CD4-positive, alpha-beta T cell treated with Interleukin-6 at 100 ng/mL for 8 hours (primary cell): Measurements from ENCODE around the gene NANOS3.
A peak's percentile ranks its signal among the peaks of the same experiment; 100 is the strongest.

Source experiments
- DNase-seq: peaks from one replicate; pipeline ENCODE4 v3.0.0-alpha.2; 2020; ENCODE audit warnings: mixed read lengths, low spot score

NANOS3 gene

GRCh38 chr19:13876834-13877233 is at the start of gene NANOS3:
Gene NANOS3, plus strand, starts transcription at chr19:13877134. Its CDS starts 115 bp downstream, at chr19:13877249.
- DNase-seq: no peak

GRCh38 chr19:13827656-13828055 is 49.3 kb upstream of the NANOS3 start:
- DNase-seq: no peak

DNA sequence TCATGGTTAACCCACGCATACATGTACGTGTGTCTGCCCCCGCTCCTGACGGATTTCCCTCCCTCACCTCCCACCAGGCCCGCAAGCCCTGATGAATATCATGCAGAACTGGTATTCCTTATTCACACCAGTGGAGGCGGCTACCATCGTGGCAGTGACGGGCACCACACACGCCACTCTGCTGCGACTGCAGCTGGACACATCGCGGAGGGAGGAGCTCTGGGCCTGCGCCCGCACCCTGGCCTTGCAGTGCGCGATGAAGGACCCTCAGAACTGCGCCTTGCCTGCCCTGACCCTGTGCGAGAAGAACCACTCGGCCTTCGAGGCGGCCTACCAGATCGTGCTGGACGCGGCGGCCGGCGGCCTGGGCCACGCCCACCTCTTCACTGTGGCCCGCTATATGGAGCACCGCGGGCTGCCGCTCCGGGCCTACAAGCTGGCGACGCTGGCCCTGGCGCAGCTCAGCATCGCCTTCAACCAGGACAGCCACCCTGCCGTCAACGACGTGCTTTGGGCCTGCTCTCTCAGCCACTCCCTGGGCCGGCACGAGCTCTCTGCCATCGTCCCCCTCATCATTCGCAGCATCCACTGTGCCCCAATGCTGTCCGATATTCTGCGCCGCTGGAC is 46.7 kb upstream of the NANOS3 start:
- no peak for DNase-seq

- no peak for DNase-seq
Measured at GRCh38 chr19:13830741-13831536, 46.0 kb upstream of the NANOS3 start.

DNA sequence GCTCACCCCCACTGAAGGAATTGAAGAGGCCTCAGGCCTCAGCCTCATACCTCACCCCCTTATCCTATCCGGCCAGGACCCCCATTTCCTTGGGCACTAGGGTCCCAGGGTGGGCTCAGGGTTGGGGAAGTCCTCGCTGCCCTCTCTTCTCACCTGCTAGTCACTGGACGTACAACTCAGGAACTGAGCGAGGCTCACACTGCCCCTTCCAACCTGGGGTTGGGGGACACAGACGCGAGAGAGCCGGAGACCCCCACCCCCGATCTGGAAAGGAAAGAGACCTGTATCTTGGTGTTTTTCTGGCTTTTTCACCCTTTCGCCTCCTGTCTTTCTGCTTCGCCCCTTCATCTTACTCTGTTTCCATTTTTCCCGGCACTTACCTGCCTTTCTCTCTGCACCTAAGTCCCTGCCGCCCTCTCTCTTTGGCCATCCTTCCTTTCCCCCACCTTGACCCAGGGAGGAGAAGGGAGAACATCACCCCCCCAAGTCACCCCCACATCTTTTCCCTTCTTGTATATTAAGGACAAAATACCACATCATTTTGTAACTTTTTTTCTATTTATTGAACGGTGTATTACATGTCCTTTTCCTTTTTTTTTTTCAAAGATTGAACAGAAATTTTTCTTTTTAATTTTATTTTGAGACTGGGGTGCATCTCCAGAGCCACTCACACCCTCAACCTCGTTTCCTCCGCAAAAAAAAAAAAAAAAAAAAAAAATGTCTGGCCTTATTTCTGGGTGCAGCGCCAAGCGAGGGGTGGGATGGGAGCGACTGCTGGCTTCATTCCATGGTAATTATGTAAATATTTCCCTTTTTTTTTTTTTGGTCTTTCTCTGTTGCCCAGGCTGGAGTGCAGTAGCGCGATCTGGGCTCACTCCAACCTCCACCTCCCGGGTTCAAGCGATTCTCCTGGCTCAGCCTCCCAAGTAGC is 45.1 kb upstream of the NANOS3 start:
- DNase-seq: no peak

- DNase-seq: peak; percentile 86
Measured at GRCh38 chr19:13833330-13834243, 43.3 kb upstream of the NANOS3 start.

DNA sequence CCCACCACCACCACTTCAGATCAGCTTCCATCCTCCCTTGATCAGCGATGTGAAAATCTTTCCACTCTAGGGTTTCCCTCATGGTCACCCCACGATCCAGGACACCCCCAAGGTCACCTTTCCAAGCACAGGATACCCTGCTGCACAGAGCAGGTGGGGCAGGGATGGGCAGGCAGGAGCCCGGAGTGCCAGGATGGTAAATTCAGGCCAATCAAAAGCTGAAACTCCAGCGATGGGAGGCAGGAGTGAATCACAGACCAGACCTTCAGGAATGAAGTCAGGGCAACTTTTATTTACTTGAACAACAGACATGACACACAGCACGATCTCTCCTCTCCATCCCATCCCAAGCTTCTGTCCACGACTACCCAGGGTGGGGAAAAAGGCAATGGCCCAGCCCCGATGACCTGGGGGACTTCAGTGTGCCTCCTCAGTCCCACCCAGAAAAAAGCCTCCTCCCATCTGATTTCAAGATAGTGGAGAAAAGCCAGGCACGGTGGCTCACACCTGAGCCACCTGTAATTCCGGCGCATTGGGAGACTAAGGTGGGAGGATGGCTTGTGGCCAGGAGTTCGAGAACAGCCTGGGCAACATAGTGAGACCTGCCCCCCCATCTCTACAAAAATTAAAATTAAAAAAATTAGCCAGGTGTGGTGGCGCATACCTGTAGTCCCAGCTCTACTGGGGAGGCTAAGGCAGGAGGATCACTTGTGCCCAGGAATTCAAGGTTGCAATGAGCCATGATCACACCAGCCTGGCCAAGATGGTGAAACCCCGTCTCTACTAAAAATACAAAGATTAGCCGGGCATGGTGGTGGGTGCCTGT is 42.5 kb upstream of the NANOS3 start:
- DNase-seq: no peak

- no peak for DNase-seq
Measured at GRCh38 chr19:13835791-13836723, 40.9 kb upstream of the NANOS3 start.

- DNase-seq: no peak
Measured at GRCh38 chr19:13838435-13839129, 38.4 kb upstream of the NANOS3 start.

GRCh38 chr19:13839130-13839937 is 37.6 kb upstream of the NANOS3 start:
- peak; percentile 74 for DNase-seq

GRCh38 chr19:13839938-13840304 is 37.0 kb upstream of the NANOS3 start:
- no peak for DNase-seq

GRCh38 chr19:13840305-13841085 is 36.4 kb upstream of the NANOS3 start:
- DNase-seq: no peak

GRCh38 chr19:13841086-13841961 is 35.6 kb upstream of the NANOS3 start:
- no peak for DNase-seq

DNA sequence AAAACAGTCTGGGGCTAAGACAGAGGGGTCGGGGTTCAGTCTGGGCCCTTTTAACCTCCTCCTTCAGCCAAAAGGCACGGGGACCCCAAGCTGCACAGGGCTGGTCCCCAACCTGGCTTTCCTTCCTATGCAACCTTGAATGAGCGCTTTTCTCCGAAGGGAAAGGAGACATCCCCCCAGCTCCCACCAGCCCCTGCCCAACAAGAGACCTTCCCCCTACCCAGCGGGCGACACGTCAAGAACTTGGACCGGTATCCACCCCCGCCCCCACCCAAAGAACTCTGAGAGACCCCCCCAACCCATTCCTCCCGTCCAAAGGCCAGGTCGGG is 35.0 kb upstream of the NANOS3 start:
- no peak for DNase-seq

DNA sequence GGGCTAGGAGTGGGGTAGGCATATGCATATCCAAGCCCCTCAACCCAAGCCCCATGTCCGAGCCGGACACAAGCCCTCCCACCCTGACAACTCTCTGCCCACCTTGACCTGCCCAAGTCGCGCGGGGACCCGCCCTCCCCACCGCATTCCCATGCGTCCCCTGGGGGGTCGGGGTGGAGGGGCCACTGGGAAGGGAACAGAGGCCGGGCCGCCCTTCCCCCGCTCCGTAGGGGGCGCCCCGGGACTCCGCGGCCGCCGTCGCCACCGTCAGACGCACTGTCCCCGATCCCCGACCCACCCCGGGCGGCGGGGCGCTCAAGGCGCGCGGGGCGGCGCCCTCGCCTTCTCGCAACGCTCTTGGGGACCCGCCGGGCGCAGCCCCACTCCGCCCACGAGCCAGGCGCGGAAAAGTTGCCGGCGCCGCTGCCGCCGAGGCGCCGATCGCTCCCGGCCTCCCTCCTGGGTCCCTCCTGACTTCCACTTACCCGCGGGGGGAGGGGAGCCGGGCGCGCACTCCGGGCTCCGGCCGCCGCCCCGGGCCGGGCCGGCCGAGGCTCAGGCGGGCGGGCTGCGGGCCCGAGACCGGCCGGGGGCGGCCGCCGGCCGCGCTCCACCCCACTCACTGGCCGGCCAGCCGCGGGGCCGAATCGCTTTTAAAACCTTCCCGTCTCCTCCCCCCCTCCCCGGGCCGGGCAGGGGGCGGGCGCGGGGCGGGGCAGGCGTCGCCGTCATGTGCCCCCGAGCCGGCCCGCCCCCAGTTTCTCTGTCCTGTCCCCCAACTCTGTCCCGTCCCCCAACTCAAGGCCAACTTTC is 34.4 kb upstream of the NANOS3 start:
- peak; percentile 63 for DNase-seq
